HG03354 (cell line): ENCODE measurements around the gene SEL1L.

Experiments
- ATAC-seq: cut with Tn5 transposase; IDR thresholded peaks from one replicate; pipeline ENCODE4 v1.9.1; 2021; ENCODE audit warnings: mild to moderate bottlenecking; ENCODE audit not compliant: unreplicated experiment, poor library complexity, severe bottlenecking

SEL1L gene

DNA sequence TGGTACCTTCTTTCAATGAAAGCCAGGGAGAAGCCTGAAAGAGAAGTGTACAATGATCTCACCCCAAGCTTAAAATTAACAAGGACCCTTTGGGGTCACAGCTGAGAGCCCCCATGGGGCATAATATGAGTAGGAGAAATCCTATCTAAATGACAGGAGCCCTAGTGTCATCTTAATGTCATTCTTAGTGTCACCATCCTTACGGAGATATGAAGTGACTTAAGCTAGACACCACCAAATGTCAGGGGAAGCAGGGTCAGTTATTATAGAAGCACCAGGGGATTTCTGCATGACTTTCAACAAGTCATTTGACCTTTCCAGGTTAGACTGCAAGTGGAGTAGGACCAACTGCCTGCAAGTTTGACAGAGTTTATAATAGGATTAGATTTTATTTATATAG lies 104.6 kb downstream of the SEL1L start:
- no peak for ATAC-seq

DNA sequence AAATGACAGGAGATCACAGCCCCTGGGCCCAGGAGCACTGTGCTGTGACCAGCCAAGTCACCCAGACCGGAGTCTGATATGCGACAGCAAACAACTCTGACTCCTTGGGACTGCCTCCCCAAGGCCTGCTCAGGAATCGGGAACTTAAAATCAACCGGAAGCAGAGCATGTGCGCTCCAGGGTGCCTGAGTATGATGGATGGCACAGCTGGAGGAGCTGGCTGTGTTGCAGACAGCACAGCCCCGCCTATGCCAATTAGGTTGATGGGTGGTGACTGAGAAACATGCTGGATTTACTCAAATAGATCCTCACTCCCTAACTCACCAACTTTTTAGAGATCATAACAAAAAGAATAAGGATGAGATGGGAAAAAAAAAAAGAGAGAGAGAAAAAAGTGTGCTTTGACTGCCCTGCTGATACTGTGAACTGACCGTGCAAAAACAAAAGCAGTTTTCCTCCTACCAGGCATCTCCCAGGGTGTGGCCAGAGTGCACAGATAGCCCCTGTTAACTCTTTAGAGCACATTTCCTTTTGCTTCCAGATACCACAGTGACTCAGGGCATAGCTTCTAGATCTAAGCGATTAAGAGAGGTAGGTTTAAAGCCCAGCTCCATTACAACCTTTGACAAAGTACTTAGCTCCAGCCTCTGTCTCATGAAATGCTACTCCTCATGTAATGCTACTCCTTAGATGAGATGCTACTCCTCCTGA lies 106.2 kb downstream of the SEL1L start:
- ATAC-seq: no peak

DNA sequence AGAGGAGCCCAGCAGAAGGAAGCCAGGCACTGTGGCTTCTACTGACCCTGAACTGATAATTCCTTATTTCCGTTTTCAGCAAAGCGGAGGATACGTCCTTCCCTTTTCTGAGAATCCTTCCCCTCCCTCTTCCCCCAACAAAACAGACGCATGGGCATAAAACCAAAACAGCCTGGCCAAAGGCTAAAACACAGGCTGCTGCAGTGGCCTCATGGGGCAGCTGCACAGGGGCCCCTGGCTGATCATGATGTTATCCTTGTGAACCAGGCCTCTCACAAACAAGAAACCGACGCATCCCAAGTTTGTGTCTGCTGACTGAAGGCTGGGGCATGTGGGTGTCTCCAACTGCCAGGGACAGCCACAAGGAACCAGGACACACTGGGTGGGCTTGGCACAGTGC lies 110.1 kb downstream of the SEL1L start:
- no peak for ATAC-seq
